K562 (cell line): Measurements from ENCODE around the gene AGO1. TPM values are rescaled to one million over a fixed set of nuclear protein-coding genes. Genes with fewer than 3 reads are reported as not detected.

ENCODE experiments used
- BCOR ChIP-seq: fragments of 450-650 bp; IDR thresholded peaks from 2 replicates; pipeline ENCODE4 v1.6.1; 2016
- BRD9 ChIP-seq: fragments of 450-650 bp; IDR thresholded peaks from 2 replicates; pipeline ENCODE4 v1.6.1; 2018; ENCODE audit warnings: low read depth; ENCODE audit not compliant: partially characterized antibody
- E2F3 ChIP-seq: fragments of 250-450 bp; sonication (Bioruptor Pico); IDR thresholded peaks from 2 replicates; pipeline ENCODE4 v1.4.0; 2020; ENCODE audit warnings: mild to moderate bottlenecking
- ERF ChIP-seq: fragments of 450-650 bp; formaldehyde crosslinking; IDR thresholded peaks from 2 replicates; pipeline ENCODE4 v1.4.0; 2020; ENCODE audit warnings: mild to moderate bottlenecking, mixed read lengths
- ETV1 ChIP-seq: fragments of 450-650 bp; conservative IDR thresholded peaks from 2 replicates; pipeline ENCODE4 v1.6.1; 2016; ENCODE audit warnings: missing genetic modification characterization, control low read depth, low read depth, missing compliant biosample characterization
- FOXP4 ChIP-seq: sonication (generic); formaldehyde crosslinking; IDR thresholded peaks from 2 replicates; pipeline ENCODE4 v1.8.0; 2022; ENCODE audit warnings: mild to moderate bottlenecking, missing genetic modification reagents, borderline replicate concordance
- ILF3 ChIP-seq: fragments of 450-650 bp; IDR thresholded peaks from 2 replicates; pipeline ENCODE4 v1.6.1; 2018; ENCODE audit warnings: antibody characterized with exemption, mild to moderate bottlenecking, moderate library complexity, borderline replicate concordance
- JUND ChIP-seq, 2 experiments: IDR thresholded peaks; 2 replicates in 1 of 2; 3 replicates in 1 of 2; pipeline ENCODE4 v1.6.1; 2011; ENCODE audit warnings: borderline replicate concordance in 2 of 2, low read depth in 2 of 2, low read length in 2 of 2, improper control_type of control experiment in 1 of 2, missing biosample characterization in 1 of 2, missing genetic modification characterization in 1 of 2, missing genetic modification reagents in 1 of 2
- LCOR ChIP-seq: sonication (generic); formaldehyde crosslinking; IDR thresholded peaks from 2 replicates; pipeline ENCODE4 v1.8.0; 2022; ENCODE audit warnings: mild to moderate bottlenecking, missing genetic modification reagents
- LEF1 ChIP-seq: fragments of 450-650 bp; IDR thresholded peaks from 2 replicates; pipeline ENCODE4 v1.6.1; 2016; ENCODE audit warnings: mild to moderate bottlenecking
- MXI1 ChIP-seq: IDR thresholded peaks from 2 replicates; pipeline ENCODE4 v1.6.1; 2011; ENCODE audit warnings: low read depth, mild to moderate bottlenecking, improper control_type of control experiment, low read length
- NCOA6 ChIP-seq: fragments of 450-650 bp; IDR thresholded peaks from 2 replicates; pipeline ENCODE4 v1.6.1; 2017; ENCODE audit warnings: mild to moderate bottlenecking
- NR3C1 ChIP-seq: sonication (generic); formaldehyde crosslinking; IDR thresholded peaks from 2 replicates; pipeline ENCODE4 v1.8.1; 2022; ENCODE audit warnings: missing genetic modification reagents
- POLR2AphosphoS5 ChIP-seq: IDR thresholded peaks from 2 replicates; pipeline ENCODE4 v1.6.1; 2011; ENCODE audit warnings: mild to moderate bottlenecking, low read depth, low read length, moderate library complexity; ENCODE audit not compliant: control insufficient read depth, insufficient read depth
- RBM25 ChIP-seq: fragments of 200-400 bp; formaldehyde crosslinking; IDR thresholded peaks from 2 replicates; pipeline ENCODE4 v1.6.1; 2018; ENCODE audit warnings: low read length, low read depth, moderate library complexity; ENCODE audit not compliant: severe bottlenecking
- SMAD4 ChIP-seq: fragments of 250-450 bp; sonication (Bioruptor Pico); conservative IDR thresholded peaks from 2 replicates; pipeline ENCODE4 v1.8.0; 2021; ENCODE audit warnings: inconsistent platforms, mild to moderate bottlenecking, moderate library complexity
- SMARCC2 ChIP-seq: fragments of 450-650 bp; IDR thresholded peaks from 2 replicates; pipeline ENCODE4 v1.6.1; 2017; ENCODE audit warnings: antibody characterized with exemption, moderate library complexity, mild to moderate bottlenecking, low read depth
- SRSF9 ChIP-seq: fragments of 200-400 bp; formaldehyde crosslinking; IDR thresholded peaks from 2 replicates; pipeline ENCODE4 v1.6.1; 2017; ENCODE audit warnings: low read depth, low read length, borderline replicate concordance
- TARDBP ChIP-seq: fragments of 450-650 bp; IDR thresholded peaks from 2 replicates; pipeline ENCODE4 v1.6.1; 2016
- TCF7L2 ChIP-seq: fragments of 150-350 bp; IDR thresholded peaks from 2 replicates; pipeline ENCODE4 v1.6.1; 2016; ENCODE audit warnings: low read depth, mild to moderate bottlenecking, low read length, moderate library complexity
- THRA ChIP-seq: fragments of 450-650 bp; IDR thresholded peaks from 2 replicates; pipeline ENCODE4 v1.6.1; 2017; ENCODE audit warnings: mild to moderate bottlenecking, moderate library complexity
- ZBED1 ChIP-seq: IDR thresholded peaks from 2 replicates; pipeline ENCODE4 v1.6.1; 2014
- ZKSCAN8 ChIP-seq: fragments of 200-800 bp; sonication (Bioruptor generic); IDR thresholded peaks from 2 replicates; pipeline ENCODE4 v1.6.1; 2016; ENCODE audit warnings: missing genetic modification characterization, missing compliant biosample characterization
- ZNF175 ChIP-seq: fragments of 200-800 bp; sonication (Bioruptor generic); IDR thresholded peaks from 2 replicates; pipeline ENCODE4 v1.6.1; 2016; ENCODE audit warnings: low read depth, mild to moderate bottlenecking, missing genetic modification characterization, missing compliant biosample characterization
- ZNF224 ChIP-seq: sonication (generic); formaldehyde crosslinking; IDR thresholded peaks from 2 replicates; pipeline ENCODE4 v1.8.0; 2022; ENCODE audit warnings: mild to moderate bottlenecking, missing genetic modification reagents
- ZNF23 ChIP-seq: fragments of 250-450 bp; sonication (Bioruptor Pico); IDR thresholded peaks from 2 replicates; pipeline ENCODE4 v1.4.0; 2020; ENCODE audit warnings: mild to moderate bottlenecking
- ZNF282 ChIP-seq: sonication (generic); formaldehyde crosslinking; IDR thresholded peaks from 2 replicates; pipeline ENCODE4 v1.8.1; 2023; ENCODE audit warnings: missing genetic modification reagents
- ZNF436 ChIP-seq: fragments of 250-450, 450-650 bp; sonication (Bioruptor Pico); formaldehyde crosslinking; IDR thresholded peaks from 2 replicates; pipeline ENCODE4 v1.7.0; 2020; ENCODE audit warnings: mild to moderate bottlenecking
- ZNF717 ChIP-seq: fragments of 250-450 bp; sonication (Bioruptor Pico); IDR thresholded peaks from 2 replicates; pipeline ENCODE4 v1.5.0; 2021
- polyA plus RNA-seq, 8 experiments: library from polyadenylated mRNA; depleted of rRNA in 4 of 8; stranded (reverse) in 5 of 8; unstranded in 3 of 8; fragments of >200 nt; fragmentation: Nextera tagmentation in 2 of 8; fragmentation: Illumina TruSeq in 1 of 8; extraction: Ambion mirVana in 2 of 8; extraction: Trizol in 1 of 8; gene quantifications; 2 replicates each; pipeline versions ENCODE4 v1.2.1 to v1.2.3, GENCODE V29; 2011 to 2014; ENCODE audit warnings: inconsistent platforms in 1 of 8, missing spikeins in 1 of 8
- total RNA-seq, 7 experiments: library from RNA; depleted of rRNA in 6 of 7; stranded (reverse); fragments of >200 nt in 6 of 7; fragmentation: Illumina TruSeq in 2 of 7; extraction: Trizol in 2 of 7; gene quantifications; 2 replicates each; pipeline versions ENCODE4 v1.2.1 to v1.2.3, GENCODE V29; 2011 to 2021; ENCODE audit warnings: low replicate concordance in 1 of 7

AGO1 gene
- total and polyA plus RNA-seq, 9 of the 15 experiments (the other 6 are each of a cell fraction or from before 2014, with no cell fraction given), result 7.3 to 64.2 (median 26.0) TPM

- TF ChIP-seq ILF3 (no peak), TARDBP (0 out of 2 replicates have a peak, but pooled peaks have one; percentile 22), MXI1 (no peak), ERF (peak; percentile 56; the same call in 1 of the 2 replicates), BCOR (no peak), ZNF717 (CRISPR knock-in tag) (no peak), BRD9 (no peak), E2F3 (CRISPR knock-in tag) (peak; percentile 75; the same call in 1 of the 2 replicates), JUND (IDR thresholded peaks at IDR 0.05; ENCODE audit: borderline replicate concordance, low read depth, low read length) (peak; percentile 63), JUND (tag; IDR thresholded peaks at IDR 0.05; ENCODE audit: borderline replicate concordance, low read depth, low read length) (no peak; the same call in 2 of the 3 replicates), TCF7L2 (no peak), SMARCC2 (no peak), NCOA6 (no peak), ZKSCAN8 (CRISPR knock-in tag) (no peak), ZNF436 (no peak), ETV1 (tag) (no peak), LCOR (CRISPR knock-in tag) (no peak), POLR2AphosphoS5 (peak; percentile 55; the same call in 1 of the 2 replicates), ZNF175 (CRISPR knock-in tag) (no peak), ZNF23 (CRISPR knock-in tag) (no peak), SMAD4 (CRISPR knock-in tag) (peak; percentile 76; the same call in 1 of the 2 replicates), SRSF9 (no peak), ZBED1 (no peak), FOXP4 (no peak), THRA (no peak), NR3C1 (CRISPR knock-in tag) (no peak), RBM25 (no peak), LEF1 (no peak), ZNF282 (CRISPR knock-in tag) (no peak), ZNF224 (CRISPR knock-in tag) (no peak)
These were observed at the start of gene AGO1 (continued) for GRCh38 chr1:35882945-35883634.
